ENCODE data around the gene IFIT2. TPM values are rescaled to one million over a fixed set of nuclear protein-coding genes. Genes with fewer than 3 reads are reported as not detected.
"Not testable (repeated sequence)": the region's sequence is repeated elsewhere in the genome, so short reads cannot be mapped to it uniquely, and the experiment has no call there.

The IFIT2 gene, protein sequence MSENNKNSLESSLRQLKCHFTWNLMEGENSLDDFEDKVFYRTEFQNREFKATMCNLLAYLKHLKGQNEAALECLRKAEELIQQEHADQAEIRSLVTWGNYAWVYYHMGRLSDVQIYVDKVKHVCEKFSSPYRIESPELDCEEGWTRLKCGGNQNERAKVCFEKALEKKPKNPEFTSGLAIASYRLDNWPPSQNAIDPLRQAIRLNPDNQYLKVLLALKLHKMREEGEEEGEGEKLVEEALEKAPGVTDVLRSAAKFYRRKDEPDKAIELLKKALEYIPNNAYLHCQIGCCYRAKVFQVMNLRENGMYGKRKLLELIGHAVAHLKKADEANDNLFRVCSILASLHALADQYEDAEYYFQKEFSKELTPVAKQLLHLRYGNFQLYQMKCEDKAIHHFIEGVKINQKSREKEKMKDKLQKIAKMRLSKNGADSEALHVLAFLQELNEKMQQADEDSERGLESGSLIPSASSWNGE
- 2.2 and 2.7 TPM in 2 replicates for total RNA-seq

DNA sequence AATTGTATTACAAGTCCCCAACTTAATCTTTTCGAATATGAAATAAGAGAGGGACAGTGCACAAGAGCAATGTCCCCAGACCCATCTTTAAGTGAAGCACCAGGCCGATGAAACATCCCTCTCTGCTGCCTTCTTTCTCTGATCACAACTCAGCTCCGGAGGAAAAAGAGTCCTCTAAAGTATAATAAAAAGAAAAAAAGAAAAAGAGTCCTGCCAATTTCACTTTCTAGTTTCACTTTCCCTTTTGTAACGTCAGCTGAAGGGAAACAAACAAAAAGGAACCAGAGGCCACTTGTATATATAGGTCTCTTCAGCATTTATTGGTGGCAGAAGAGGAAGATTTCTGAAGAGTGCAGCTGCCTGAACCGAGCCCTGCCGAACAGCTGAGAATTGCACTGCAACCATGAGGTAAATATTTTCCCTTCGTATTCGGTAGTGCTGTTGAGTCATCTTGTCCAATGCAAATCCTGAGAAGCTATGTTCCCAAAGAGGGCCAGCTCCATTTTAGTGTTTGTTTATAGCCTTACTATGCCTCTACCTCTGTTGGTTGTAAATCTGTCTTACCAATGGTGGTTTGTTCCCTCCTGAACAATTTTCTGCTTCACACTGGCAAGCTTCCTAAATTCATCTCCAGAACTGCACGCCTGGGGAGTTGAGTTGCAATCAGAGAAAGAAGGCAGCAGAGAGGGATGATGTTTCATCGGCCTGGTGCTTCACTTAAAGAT, at the start of gene IFIT2:
Gene IFIT2 (plus strand): TSS at position 326 of the 725 bp plus-strand sequence. CDS start 78 bp downstream, at position 404.
- DNase-seq (ENCODE audit: low read depth, low spot score), result peak; percentile 19

GRCh38 chr10:89252225-89252585, 49.6 kb upstream of the IFIT2 start:
- DNase-seq (ENCODE audit: low read depth, low spot score), result no peak

GRCh38 chr10:89255091-89255579, 46.7 kb upstream of the IFIT2 start:
- DNase-seq (ENCODE audit: low read depth, low spot score), result not testable (repeated sequence)

DNA sequence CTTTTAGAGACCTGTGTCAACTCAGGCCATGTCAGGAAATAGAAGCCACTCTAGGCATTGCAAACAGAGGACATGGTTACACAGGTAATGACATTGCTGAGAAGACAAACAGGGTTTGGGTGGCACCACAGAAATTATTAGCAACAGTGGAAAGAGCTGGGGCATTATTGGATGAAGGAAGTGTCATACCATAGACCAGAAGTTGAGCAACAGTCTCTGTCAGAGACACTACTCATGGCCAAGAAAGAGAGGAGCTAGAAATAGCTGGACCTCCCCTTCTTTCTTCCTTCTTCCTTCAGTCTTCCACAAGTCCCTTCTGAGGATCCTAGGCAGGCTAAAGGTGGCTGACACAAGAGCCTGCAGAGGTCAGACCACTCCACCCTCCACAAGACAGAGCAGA, 46.1 kb upstream of the IFIT2 start:
- no peak for DNase-seq (ENCODE audit: low read depth, low spot score)

DNA sequence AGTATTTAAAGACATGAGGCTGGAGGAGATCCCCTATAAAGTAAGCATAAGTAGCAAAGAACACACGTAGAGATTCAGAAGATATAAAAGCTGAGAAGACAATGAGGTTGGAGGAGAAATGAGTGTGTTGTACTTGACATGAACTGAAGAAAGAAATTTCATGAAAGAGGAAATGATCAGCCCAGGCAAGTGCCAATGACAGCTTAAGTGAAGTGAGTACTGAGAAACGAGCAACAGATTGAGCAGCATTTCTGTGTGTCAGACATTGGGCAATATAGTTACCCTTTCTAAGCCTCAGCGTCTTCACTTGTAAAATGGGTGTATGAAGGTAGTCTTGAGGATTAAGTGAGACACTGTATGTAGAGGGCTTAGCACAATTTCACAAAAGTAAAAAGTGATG, 45.5 kb upstream of the IFIT2 start:
- DNase-seq (ENCODE audit: low read depth, low spot score), result no peak

DNA sequence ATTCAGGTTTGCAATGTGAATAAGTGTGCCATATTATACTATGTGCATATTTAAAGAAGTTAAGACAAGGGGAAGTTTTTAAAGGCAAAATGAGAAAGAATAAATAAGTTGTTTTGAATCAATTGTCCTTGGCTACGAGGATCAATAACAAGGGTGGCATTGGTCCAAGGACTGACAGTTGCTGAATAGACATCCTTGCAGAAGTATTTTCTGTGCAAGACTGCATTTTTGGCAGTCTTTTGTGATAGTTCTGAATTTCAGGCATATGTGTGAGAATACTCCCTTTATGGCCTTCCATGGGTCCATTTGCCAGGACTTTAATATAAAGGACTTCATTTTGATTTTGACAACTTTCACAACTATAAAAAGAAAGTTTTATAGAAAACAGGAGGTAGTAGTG, 44.9 kb upstream of the IFIT2 start:
- no peak for DNase-seq (ENCODE audit: low read depth, low spot score)

DNA sequence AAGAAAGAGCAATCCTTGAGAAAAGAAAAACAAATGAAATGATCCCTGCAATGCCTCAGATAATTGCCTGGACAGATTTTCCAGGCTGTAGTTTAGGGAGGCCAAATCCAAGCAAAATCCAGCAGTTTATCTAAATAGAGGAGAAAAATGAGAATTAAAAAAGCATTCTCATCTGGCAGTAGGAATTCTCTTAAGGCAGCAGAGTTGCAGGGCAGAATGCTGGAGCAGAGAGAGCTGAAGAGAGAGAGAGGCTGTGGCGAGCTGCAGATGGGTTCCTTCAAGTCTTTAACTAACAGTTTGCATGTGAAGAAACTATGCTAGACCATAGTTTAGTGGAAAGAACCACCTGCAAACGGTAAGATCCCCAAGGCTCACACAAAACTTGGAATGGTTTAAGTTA, 44.3 kb upstream of the IFIT2 start:
- no peak for DNase-seq (ENCODE audit: low read depth, low spot score)

- DNase-seq (ENCODE audit: low read depth, low spot score), result no peak
Measured at GRCh38 chr10:89258881-89259280, 43.0 kb upstream of the IFIT2 start.

DNA sequence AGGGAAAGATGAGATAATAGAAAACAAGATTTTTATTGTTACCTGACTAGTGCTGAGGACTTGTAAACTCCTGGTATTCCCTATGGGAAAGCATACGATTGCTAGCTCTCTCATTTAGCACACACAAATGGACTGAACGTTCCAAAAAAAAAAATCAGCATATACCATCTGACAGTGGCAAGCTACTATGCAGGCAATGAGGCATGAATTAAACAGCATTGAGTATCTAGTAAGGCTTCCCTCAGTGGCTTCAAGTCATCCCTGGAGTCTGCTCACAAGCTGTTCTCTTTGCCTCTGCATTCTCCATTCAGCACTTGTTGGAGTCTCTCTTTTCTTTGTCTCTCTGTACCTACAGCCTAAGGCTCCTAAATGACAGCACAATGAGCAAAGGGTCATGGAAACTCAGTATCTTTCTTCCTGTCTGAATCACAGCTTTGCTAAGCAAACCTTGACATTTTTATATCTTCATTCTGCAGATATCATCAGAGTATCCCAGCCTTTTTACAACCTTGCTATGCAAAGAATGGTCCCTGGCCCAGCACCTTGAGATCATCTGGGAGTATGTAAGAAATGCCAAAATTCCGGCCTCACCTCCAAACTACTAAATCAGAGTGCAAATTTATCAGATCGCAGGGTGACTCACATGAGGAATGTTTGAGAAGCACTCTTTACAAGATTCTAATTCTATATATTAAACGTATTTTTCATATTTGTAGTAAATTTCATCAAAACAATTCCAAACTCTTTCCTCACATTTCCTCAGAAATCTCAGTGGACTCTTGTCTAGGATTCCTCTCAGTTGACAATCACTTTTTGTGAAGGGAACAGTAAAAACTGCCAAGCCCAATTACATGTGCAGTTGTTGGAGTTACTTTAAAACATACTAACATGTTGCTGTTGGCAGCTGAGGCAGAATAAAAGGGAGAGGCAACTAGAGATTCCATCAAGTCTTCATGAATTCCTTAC, 39.5 kb upstream of the IFIT2 start:
- DNase-seq (ENCODE audit: low read depth, low spot score), result no peak

GRCh38 chr10:89263091-89263490, 38.8 kb upstream of the IFIT2 start:
- DNase-seq (ENCODE audit: low read depth, low spot score), result no peak

GRCh38 chr10:89263531-89263930, 38.3 kb upstream of the IFIT2 start:
- no peak for DNase-seq (ENCODE audit: low read depth, low spot score)

GRCh38 chr10:89266721-89267453, 35.0 kb upstream of the IFIT2 start:
- no peak for DNase-seq (ENCODE audit: low read depth, low spot score)

DNA sequence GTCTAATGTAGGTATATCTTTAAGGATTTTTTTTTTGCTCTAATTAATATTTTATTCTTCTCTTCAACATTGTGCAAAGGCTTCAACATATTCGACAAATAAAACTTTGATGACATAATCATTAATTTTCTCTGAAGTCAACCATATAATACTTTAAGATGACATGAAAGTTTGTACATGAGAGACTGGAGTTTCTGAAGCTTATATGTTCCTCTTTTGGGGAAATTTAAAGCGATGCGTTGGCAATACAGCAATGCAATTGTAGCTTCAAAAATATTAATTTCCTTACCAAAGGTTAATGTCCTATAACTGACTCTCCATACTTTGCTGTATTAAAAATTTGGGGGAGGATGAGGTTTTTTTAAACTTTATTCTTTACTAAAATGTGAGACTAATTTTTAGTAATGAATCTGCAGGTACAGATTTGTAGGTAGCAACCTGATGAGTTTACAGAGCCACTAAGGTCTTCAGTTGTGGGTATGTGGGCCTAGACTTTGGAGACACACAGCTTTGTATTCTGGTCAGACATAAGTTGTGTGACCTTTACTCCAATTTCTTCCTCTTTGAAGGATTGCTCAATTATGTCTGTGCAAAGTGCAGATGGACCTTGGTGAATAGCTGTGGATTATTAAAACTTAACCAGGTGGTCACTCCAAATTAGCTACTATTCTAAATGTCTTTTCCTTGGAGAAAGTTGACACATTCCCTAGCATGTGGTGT, 32.3 kb upstream of the IFIT2 start:
- no peak for DNase-seq (ENCODE audit: low read depth, low spot score)

GRCh38 chr10:89270153-89270483, 31.7 kb upstream of the IFIT2 start:
- no peak for DNase-seq (ENCODE audit: low read depth, low spot score)

- DNase-seq (ENCODE audit: low read depth, low spot score), result no peak
Measured at GRCh38 chr10:89271532-89271931, 30.3 kb upstream of the IFIT2 start.

- no peak for DNase-seq (ENCODE audit: low read depth, low spot score)
Measured at GRCh38 chr10:89273680-89274079, 28.2 kb upstream of the IFIT2 start.

DNA sequence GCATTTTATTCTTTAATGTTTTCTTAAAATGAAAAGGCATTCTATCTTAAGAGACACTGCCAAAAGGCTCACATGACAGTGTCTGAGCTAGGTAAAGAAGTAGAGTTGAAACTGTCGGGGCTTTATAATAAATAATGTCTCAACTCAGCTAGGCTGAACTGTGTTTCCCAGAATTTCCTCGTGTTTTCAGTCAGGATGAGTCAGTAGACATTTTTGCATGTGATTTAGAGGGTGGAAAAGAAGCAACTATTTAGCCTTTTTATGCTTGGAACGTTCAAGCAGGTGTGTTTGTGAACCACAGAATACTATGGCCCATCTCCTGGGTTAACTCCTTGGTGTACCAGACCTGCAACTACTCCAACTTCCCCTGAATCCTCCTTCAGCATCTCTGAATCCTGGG, 26.9 kb upstream of the IFIT2 start:
- DNase-seq (ENCODE audit: low read depth, low spot score), result no peak

DNA sequence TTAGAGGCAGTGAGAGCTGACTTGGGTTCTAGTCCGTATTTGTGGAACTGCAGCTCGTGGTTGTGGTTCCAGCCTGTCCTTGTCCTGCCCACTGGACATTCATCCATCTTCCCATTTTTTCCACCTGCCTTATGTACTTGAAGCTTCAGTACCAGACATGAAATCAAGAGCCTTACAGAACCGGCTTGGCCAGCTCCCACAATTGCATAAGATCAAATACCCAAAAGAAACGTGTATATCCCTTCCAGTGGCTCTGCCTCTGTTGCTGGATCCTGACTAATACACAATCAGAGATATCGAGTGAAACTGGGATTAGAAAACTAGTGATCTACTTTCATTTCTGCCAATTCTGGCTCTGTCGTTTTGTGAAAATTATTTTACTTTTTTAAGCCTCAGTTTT, 26.5 kb upstream of the IFIT2 start:
- DNase-seq (ENCODE audit: low read depth, low spot score), result no peak

- peak; percentile 95 for DNase-seq (ENCODE audit: low read depth, low spot score)
Measured at GRCh38 chr10:89278034-89278535, 23.8 kb upstream of the IFIT2 start.

GRCh38 chr10:89278900-89279392, 22.9 kb upstream of the IFIT2 start:
- DNase-seq (ENCODE audit: low read depth, low spot score), result no peak
